Gastroesophageal sphincter (tissue), 4 donors: ENCODE data around the gene DOCK10. TPM values are rescaled to one million over a fixed set of nuclear protein-coding genes. Genes with fewer than 3 reads are reported as not detected.

Experiments
- ATAC-seq: fragments of 150-250 bp; one replicate; pipeline ENCODE4 v1.9.1; 2016; ENCODE audit warnings: mild to moderate bottlenecking, moderate library complexity
- H3K27ac ChIP-seq, 4 donors: fragments of 200-600 bp; sonication (generic) in 3 of 4; 1 replicate in 3 of 4; 2 replicates in 1 of 4; pipeline ENCODE4 v1.5.1; 2016 to 2019
- H3K27me3 ChIP-seq: fragments of 200-600 bp; sonication (generic); one replicate; pipeline ENCODE4 v1.5.1; 2019
- H3K36me3 ChIP-seq, 2 donors: fragments of 200-600 bp; sonication (generic); one replicate each; pipeline ENCODE4 v1.5.1; 2019; ENCODE audit warnings: control low read depth in 1 of 2
- H3K4me1 ChIP-seq, 3 donors: fragments of 200-600 bp; sonication (generic); 1 replicate in 2 of 3; 2 replicates in 1 of 3; pipeline ENCODE4 v1.5.1; 2016 to 2019; ENCODE audit warnings: control low read depth in 2 of 3
- H3K4me3 ChIP-seq, 2 donors: fragments of 200-600 bp; sonication (generic); one replicate each; pipeline ENCODE4 v1.5.1; 2019; ENCODE audit warnings: mild to moderate bottlenecking in 1 of 2, moderate library complexity in 1 of 2
- H3K9me3 ChIP-seq, 3 donors: fragments of 200-600 bp; sonication (generic); one replicate each; pipeline ENCODE4 v1.5.1; 2017 to 2019; ENCODE audit warnings: control low read depth in 2 of 3
- CTCF ChIP-seq, 4 experiments: fragments of 200-600 bp in 2 of 4; fragments of 450-650 bp in 2 of 4; sonication (generic) in 1 of 4; IDR thresholded peaks; one replicate each; pipeline ENCODE4 v1.5.1; 2017 to 2019; ENCODE audit warnings: antibody characterized with exemption in 4 of 4, mild to moderate bottlenecking in 2 of 4, moderate library complexity in 2 of 4
- EP300 ChIP-seq: sonication (generic); formaldehyde crosslinking; IDR thresholded peaks from one replicate; pipeline ENCODE4 v1.6.1; 2017; ENCODE audit warnings: antibody characterized with exemption, mild to moderate bottlenecking
- POLR2A ChIP-seq, 2 donors: fragments of 450-650 bp; IDR thresholded peaks; one replicate each; pipeline ENCODE4 v1.6.1; 2017; ENCODE audit warnings: antibody characterized with exemption in 2 of 2, mild to moderate bottlenecking in 2 of 2, moderate library complexity in 1 of 2
- POLR2AphosphoS5 ChIP-seq: sonication (generic); formaldehyde crosslinking; IDR thresholded peaks from one replicate; pipeline ENCODE4 v1.6.1; 2017; ENCODE audit warnings: antibody characterized with exemption
- WGBS, 2 donors: methylation state at CpG; one replicate each; pipeline ENCODE4 v1.1.5; 2018; ENCODE audit warnings: low coverage in 1 of 2; 5-methylcytosine and 5-hydroxymethylcytosine counted together
- total RNA-seq, 4 donors: library from RNA; depleted of rRNA; stranded (reverse); fragments of >200 nt; gene quantifications; one replicate each; pipeline ENCODE4 v1.1.0, GENCODE V29; 2016

Gene DOCK10
- total RNA-seq, 4 donors from 2014 or later, result 3.6 to 12.6 (median 7.3) TPM

GRCh38 chr2:225073198-225073597 is 30.9 kb upstream of the DOCK10 start:
- H3K27ac ChIP-seq, result no peak overlapping the region
- H3K4me3 ChIP-seq, result no peak overlapping the region
- TF ChIP-seq POLR2A (IDR thresholded peaks at IDR 0.05), result no peak
- no peak for TF ChIP-seq CTCF (IDR thresholded peaks at IDR 0.05)
- TF ChIP-seq EP300, result no peak
- TF ChIP-seq POLR2AphosphoS5, result no peak
- no peak for ATAC-seq
- no peaks in the 10 kb centered on the region for H3K36me3 ChIP-seq
- H3K9me3 ChIP-seq, result no peaks in the 10 kb centered on the region
- H3K4me1 ChIP-seq, result no peaks in the 10 kb centered on the region
- no peaks in the 10 kb centered on the region for H3K27me3 ChIP-seq
- WGBS, 2 donors, result 52 to 78% methylated on average over 4 to 5 of the region's 5 CpGs

GRCh38 chr2:225072444-225072843 is 30.2 kb upstream of the DOCK10 start:
- WGBS, 2 donors, result 92 to 100% methylated on average over 1 of the region's 2 CpGs
- H3K27me3 ChIP-seq, result no peaks in the 10 kb centered on the region
- H3K9me3 ChIP-seq, result no peaks in the 10 kb centered on the region
- TF ChIP-seq CTCF (IDR thresholded peaks at IDR 0.05) (no peak), POLR2A (IDR thresholded peaks at IDR 0.05) (no peak), EP300 (no peak), POLR2AphosphoS5 (no peak)
- H3K4me1 ChIP-seq, result no peaks in the 10 kb centered on the region
- H3K27ac ChIP-seq, result no peak overlapping the region
- H3K36me3 ChIP-seq, result no peaks in the 10 kb centered on the region
- no peak overlapping the region for H3K4me3 ChIP-seq
- ATAC-seq, result no peak

GRCh38 chr2:225070811-225071210 is 28.5 kb upstream of the DOCK10 start:
- 65% methylated on average over 2 of the region's 2 CpGs; no CpG with 5 or more reads in 1 of the 2 donors for WGBS, 2 donors
- ATAC-seq, result no peak
- TF ChIP-seq POLR2A (IDR thresholded peaks at IDR 0.05), result no peak
- TF ChIP-seq EP300, result no peak
- no peak for TF ChIP-seq POLR2AphosphoS5
- no peak for TF ChIP-seq CTCF (IDR thresholded peaks at IDR 0.05)
- H3K4me3 ChIP-seq, result no peak overlapping the region
- no peaks in the 10 kb centered on the region for H3K9me3 ChIP-seq
- no peak overlapping the region for H3K27ac ChIP-seq
- H3K4me1 ChIP-seq, result no peaks in the 10 kb centered on the region
- H3K27me3 ChIP-seq, result no peaks in the 10 kb centered on the region
- no peaks in the 10 kb centered on the region for H3K36me3 ChIP-seq

GRCh38 chr2:225069966-225070365 is 27.7 kb upstream of the DOCK10 start:
- no peaks in the 10 kb centered on the region for H3K4me1 ChIP-seq
- 39 to 56% methylated on average over 1 of the region's 1 CpG for WGBS, 2 donors
- no peaks in the 10 kb centered on the region for H3K36me3 ChIP-seq
- ATAC-seq, result no peak
- no peak overlapping the region for H3K4me3 ChIP-seq
- no peaks in the 10 kb centered on the region for H3K27me3 ChIP-seq
- H3K9me3 ChIP-seq, result no peaks in the 10 kb centered on the region
- TF ChIP-seq POLR2A (IDR thresholded peaks at IDR 0.05) (no peak), POLR2AphosphoS5 (no peak), CTCF (IDR thresholded peaks at IDR 0.05) (no peak), EP300 (no peak)
- no peak overlapping the region for H3K27ac ChIP-seq

- ATAC-seq, result no peak
- WGBS, 2 donors, result 100% methylated on average over 1 of the region's 1 CpG; no CpG with 5 or more reads in 1 of the 2 donors
These were observed 27.2 kb upstream of the DOCK10 start for GRCh38 chr2:225069477-225069876.

More at GRCh38 chr2:225069477-225069876, 27.2 kb upstream of the DOCK10 start:
- Histone ChIP-seq H3K4me1 (no peaks in the 10 kb centered on the region), H3K36me3 (no peaks in the 10 kb centered on the region), H3K27ac (no peak overlapping the region), H3K27me3 (no peaks in the 10 kb centered on the region), H3K9me3 (no peaks in the 10 kb centered on the region), H3K4me3 (no peak overlapping the region)
- TF ChIP-seq POLR2A (IDR thresholded peaks at IDR 0.05), result no peak
- no peak for TF ChIP-seq POLR2AphosphoS5
- no peak for TF ChIP-seq CTCF (IDR thresholded peaks at IDR 0.05)
- TF ChIP-seq EP300, result no peak
